NCI-H524 treated with DMSO at 0.1 percent for 48 hours (cell line): ENCODE measurements around the gene CPN1.
"Not testable (repeated sequence)": the region's sequence is repeated elsewhere in the genome, so short reads cannot be mapped to it uniquely, and the experiment has no call there.

ENCODE experiments used
- DNase-seq: peaks from one replicate; lab custom pipeline; 2025; lab: John Stamatoyannopoulos, UW

Gene CPN1

GRCh38 chr10:100081075-100082001, at the start of gene CPN1:
Gene CPN1, minus strand, starts transcription at chr10:100081869. Its CDS starts 244 bp downstream, at chr10:100081625.
- DNase-seq = no peak

DNA sequence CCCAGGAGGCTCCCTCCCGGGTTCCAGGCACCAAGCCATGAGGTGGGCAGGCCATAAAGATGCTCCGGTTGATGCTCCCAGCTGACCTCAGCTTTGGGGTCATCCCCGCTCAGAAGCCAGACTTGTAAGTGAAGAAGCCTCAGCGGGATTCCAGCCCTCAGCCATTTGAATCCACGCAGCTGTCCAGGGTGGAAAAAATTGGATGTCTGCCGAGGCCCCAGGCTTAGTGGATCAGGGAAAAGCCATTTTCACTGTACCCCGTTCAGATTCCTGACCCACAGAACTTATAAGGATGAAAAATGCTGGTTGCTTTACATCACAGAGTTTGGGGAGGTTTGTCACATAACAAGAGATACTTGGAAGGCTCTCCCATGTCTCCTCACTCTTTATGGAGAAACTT, 49.2 kb upstream of the CPN1 start:
- DNase-seq = no peak

- DNase-seq = no peak
These were observed 47.8 kb upstream of the CPN1 start for GRCh38 chr10:100129424-100129823.

GRCh38 chr10:100128951-100129350, 47.3 kb upstream of the CPN1 start:
- no peak for DNase-seq

DNA sequence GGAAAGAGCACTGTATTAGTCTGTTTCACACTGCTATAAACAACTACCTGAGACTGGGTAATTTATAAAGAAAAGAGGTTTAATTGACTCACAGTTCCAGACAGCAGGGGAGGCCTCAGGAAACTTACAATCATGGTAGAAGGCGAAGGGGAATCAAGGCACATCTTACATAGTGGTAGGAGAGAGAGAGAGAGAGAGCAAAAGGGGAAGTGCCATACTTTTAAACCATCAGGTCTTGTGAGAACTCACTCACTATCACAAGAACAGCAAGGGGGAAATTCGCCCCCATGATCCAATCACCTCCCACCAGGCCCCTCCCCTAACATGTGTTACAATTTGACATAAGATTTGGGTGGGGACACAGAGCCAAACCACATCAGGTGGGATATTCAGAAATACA, 43.7 kb upstream of the CPN1 start:
- not testable (repeated sequence) for DNase-seq

DNA sequence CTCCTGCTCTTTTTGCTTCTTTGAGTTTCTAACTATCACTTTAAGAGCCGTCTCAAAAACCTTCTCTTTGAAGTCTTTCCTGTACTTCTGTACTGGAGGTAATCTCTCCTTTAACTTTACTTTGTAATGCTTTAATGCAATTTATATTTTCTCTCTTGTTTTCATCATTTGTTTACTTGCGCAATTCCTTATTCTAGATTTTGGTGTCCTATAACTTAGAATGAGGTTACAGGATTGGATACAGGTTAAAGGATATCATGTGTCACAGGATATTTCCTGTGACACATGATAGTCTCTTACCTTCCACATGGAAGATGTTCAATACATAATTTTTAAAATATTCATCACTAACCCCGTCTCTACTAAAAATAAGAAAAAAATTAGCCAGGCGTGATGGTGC, 42.4 kb upstream of the CPN1 start:
- no peak for DNase-seq

GRCh38 chr10:100122780-100123179, 41.1 kb upstream of the CPN1 start:
- DNase-seq = no peak

DNA sequence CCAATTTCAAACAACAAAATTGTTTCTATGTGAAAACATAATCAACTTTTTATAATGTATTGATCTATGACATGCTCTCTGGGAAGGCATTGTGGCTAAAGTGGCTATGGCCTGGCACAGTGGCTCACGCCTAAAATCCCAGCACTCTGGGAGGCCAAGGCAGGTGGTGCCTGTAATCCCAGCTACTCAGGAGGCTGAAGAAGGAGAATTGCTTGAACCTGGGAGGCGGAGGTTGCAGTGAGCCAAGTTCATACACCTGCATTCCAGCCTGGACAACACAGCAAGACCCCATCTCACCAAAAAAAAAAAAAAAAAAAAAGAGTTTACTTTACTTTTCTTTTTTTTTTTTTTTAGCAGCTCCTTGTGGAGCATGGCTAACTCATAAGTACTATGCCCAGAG, 38.9 kb upstream of the CPN1 start:
- no peak for DNase-seq

GRCh38 chr10:100119726-100120125, 38.1 kb upstream of the CPN1 start:
- DNase-seq = no peak

GRCh38 chr10:100114976-100115770, 33.5 kb upstream of the CPN1 start:
- no peak for DNase-seq

GRCh38 chr10:100114460-100114859, 32.8 kb upstream of the CPN1 start:
- no peak for DNase-seq

GRCh38 chr10:100109670-100110069, 28.0 kb upstream of the CPN1 start:
- DNase-seq = no peak

- DNase-seq = no peak
These were observed 25.2 kb upstream of the CPN1 start for GRCh38 chr10:100106865-100107264.

DNA sequence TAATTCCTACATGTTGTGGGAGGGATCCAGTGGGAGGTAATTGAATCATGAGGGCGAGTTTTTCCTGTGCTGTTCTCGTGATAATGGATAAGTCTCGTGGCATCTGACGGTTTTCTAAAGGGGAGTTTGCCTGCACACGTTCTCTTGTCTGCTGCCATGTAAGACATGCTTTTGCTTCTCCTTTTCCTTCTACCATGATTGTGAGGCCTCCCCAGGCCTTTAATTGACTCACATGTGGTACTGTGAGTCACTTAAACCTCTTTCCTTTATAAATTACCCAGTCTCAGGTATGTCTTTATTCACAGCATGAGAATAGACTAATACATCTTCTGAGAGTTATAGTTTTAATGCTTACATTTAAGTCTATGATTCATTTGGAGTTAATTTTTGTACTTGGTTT, 22.6 kb upstream of the CPN1 start:
- no peak for DNase-seq

DNA sequence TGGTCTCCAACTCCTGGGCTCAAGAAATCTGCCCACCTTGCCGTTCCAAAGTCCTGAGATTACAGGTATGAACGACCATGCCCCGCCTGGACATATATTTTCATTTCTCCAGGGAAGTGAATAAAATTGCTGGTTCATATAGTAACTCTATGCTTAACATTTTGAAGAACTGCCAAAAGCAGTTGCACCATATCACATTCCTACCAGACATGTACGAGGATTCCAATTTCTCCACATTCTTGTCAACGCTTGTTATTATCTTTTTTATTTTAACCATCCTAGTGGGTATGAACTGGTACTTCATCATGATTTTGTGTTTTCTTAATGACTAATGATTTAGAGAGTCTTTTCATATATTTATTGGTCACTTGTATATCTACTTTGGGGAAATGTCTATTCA, 21.9 kb upstream of the CPN1 start:
- DNase-seq = no peak

- DNase-seq = no peak
These were observed 19.8 kb upstream of the CPN1 start for GRCh38 chr10:100101192-100102076.

GRCh38 chr10:100100651-100101184, 19.0 kb upstream of the CPN1 start:
- DNase-seq = no peak

GRCh38 chr10:100089241-100089640, 7.6 kb upstream of the CPN1 start:
- DNase-seq = no peak

GRCh38 chr10:100086708-100087107, 5.0 kb upstream of the CPN1 start:
- not testable (repeated sequence) for DNase-seq

DNA sequence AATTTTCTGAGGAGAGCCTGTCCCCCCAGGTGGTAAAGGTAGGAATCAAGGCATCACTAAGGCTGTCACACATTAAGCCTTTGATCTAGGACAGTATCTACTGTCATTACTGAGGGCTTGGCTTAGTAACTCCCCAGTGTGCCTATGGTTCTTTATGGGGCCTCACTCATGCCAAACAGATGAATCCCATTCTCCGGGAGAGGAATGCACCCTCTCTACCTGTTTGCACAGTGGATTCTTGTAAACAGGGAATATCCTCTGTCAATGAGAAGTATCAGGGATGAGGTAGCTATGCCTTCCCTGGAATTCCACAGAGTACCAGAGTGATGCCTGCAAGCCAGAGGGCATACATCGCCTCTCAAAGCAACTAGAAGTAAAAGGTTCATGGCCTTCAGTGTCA, 3.9 kb upstream of the CPN1 start:
- DNase-seq = no peak

GRCh38 chr10:100083623-100084022, 2.0 kb upstream of the CPN1 start:
- no peak for DNase-seq

- not testable (repeated sequence) for DNase-seq
These were observed 607 bp upstream of the CPN1 start for GRCh38 chr10:100082276-100082675.
